OCI-M1 (cell line): ENCODE data around the gene TTLL13.
"Not testable (repeated sequence)": the region's sequence is repeated elsewhere in the genome, so short reads cannot be mapped to it uniquely, and the experiment has no call there.

Source experiments
- DNase-seq: peaks from one replicate; lab custom pipeline; 2025; lab: John Stamatoyannopoulos, UW

TTLL13 gene

GRCh38 chr15:90239371-90239770, 10.0 kb upstream of the TTLL13 start:
- DNase-seq = peak; percentile 37

GRCh38 chr15:90240856-90241255, 8.5 kb upstream of the TTLL13 start:
- no peak for DNase-seq

- DNase-seq = peak; percentile 79
Measured at GRCh38 chr15:90241343-90242192, 7.8 kb upstream of the TTLL13 start.

- DNase-seq = no peak
Measured at GRCh38 chr15:90243943-90244639, 5.3 kb upstream of the TTLL13 start.

DNA sequence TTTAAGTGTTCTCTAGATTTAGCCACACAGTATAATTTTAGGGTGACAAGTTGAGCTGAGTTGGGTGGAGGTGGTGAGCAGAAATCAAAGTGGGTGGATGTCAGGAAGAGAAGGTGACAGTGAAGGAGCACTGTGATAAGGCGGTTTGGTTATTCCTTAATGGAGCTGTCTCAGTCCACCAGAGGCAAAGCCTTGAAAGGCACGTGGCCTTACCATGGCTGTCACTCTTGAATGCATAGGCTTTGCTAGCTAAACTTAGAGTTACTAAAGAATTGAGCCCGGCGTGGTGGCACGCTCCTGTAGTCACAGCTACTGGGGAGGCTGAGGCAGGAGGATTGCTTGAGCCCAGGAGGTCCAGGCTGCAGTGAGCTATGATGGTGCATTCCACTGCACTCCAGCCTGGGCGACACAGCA, 560 bp upstream of the TTLL13 start:
- DNase-seq = peak; percentile 39

- DNase-seq = no peak
Measured at GRCh38 chr15:90257776-90258175, 8.4 kb downstream of the TTLL13 start.

DNA sequence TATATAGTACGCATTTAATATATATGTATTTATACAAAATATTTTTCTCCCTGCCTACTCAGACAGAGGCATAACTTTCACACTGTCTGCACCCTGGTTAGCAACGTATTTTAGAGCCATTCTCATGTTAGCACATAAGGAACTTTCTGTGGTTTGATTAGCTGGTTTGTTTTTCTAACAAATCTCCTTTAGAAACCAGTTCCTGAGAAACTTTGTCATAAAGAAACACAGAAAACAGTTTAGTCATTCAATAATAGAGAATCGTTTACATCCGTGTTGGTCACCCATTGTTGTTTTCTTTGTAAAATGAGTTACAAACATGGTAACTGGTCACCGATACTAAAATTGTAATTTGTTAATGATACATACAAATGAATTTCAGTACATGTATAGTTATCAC, 10.2 kb downstream of the TTLL13 start:
- no peak for DNase-seq

GRCh38 chr15:90260731-90261130, 11.4 kb downstream of the TTLL13 start:
- not testable (repeated sequence) for DNase-seq

GRCh38 chr15:90261811-90262210, 12.5 kb downstream of the TTLL13 start:
- no peak for DNase-seq

DNA sequence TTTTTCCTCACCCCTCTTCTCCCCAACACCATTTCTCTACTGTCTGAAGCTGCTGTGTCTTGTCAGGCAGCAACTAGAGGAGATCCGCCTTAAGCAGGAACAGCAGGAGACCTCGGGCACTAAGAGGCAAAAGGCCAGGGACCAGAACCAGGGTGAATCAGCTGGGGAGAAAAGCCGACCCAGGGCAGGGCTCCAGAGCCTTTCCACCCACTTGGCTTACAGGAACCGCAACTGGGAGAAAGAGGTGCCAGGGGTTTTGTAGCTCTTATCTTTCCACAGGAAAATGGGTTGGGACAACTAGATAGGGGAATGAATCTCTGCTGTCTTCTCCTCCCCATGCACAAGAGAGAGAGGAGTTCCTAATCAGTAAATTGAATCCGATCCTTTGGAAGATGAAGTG, 13.1 kb downstream of the TTLL13 start:
- no peak for DNase-seq

DNA sequence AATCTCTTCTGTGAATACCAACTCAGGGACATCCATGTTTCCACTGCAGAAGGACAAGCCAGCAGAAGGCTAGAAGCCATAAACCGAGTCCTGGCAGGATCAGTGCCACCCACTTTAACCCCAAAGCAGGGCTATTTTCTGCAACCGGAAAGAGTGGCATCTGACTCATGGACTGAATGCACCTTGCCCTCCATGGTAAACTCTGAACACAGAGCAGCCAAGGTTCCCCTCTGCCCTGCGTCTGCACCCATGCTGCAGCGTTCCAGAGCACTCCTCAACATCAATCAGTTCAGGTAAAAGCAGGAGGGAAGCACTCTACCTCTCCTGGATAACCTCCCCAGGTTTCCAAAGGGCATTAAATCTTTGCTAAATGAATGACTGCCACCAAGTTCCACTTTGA, 15.3 kb downstream of the TTLL13 start:
- DNase-seq = no peak

DNA sequence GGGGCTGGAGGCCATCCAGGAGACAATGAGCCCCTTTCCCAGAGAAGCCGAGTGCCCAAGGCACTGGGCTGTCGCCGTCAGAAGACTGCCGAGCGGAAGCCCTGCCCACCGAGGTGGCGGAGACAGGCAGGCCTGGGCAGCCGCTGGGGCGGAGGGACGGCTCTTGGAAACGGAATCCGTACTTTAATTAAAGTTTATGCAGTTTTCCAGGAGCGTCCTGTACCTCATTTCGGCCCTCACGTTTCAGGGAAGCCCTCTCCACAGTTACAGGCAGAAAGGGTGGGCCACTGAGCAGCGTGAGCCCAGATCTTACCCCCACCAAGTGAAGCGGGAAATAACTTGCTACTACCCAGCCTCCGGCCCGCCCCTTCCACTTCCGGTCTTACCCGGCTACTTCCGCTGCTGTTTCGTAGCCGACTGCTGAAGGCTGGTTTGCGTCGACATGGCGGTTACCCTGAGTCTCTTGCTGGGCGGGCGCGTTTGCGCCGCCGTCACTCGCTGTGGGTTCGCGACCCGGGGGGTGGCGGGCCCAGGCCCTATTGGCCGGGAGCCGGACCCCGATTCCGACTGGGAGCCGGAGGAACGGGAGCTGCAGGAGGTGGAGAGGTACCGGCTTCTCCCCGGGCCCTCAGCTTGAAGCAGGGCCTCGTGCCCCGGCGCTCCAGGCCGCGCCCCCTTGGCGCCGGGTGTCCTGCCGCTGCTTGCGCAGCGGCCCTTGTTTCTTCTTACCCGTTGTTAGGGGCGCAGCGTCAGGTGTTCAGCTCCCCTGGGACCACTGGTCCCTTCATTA, 16.1 kb downstream of the TTLL13 start, which contains the start of gene NGRN:
Gene NGRN, plus strand, starts transcription at position 402 of the 790 bp plus-strand sequence. Its CDS starts 41 bp downstream, at position 443.
- DNase-seq = peak; percentile 94

- peak; percentile 72 for DNase-seq
Measured at GRCh38 chr15:90266061-90266431, 16.7 kb downstream of the TTLL13 start.

DNA sequence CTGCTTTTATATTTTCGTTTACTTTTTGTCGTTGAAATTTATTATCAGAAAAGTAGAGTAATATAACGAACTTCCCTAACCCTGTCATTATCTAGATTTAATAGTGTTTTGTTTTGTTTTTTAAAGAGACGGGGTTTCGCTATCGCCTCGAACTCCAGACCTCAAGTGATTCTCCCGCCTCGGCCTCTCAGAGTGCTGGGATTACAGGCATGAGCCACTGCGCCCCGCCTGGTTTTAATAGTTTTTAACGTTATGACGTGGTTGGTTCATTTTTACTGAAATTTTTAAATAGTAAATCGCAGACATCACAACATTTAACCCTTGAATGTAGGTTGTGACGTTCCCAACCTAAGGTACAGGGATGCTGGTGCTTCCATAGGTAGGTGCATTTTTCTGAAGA, 17.1 kb downstream of the TTLL13 start:
- peak; percentile 48 for DNase-seq

- DNase-seq = no peak
Measured at GRCh38 chr15:90268415-90268814, 19.1 kb downstream of the TTLL13 start.

DNA sequence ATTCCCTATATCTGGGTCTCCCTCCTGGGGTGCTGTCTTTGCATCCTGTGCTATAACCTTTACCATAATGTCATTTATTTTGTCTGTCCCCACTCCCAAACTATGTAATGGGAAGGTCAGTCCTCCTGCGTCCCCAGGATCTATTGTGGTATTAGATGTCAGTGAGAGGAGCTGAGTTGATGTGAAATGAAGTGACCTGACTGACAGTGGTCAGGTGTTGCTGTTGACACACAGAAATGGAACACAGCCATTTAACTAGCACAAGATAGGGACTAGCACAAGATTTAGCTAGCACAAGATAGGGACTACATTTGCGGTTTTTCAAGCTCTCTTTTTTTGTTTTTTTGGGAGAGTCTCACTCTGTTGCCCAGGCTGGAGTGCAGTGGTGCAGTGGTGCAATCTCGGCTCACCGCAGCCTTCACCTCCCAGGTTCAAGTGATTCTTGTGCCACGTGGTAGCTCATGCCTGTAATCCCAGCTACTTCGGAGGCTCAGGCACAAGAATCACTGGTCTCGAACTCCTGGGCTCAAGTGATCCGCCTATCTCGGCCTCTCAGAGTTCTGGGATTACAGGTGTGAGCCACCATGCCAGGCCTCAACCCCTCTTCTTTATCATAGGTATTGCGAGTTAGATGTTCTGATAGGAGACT, 21.3 kb downstream of the TTLL13 start:
- DNase-seq = no peak

DNA sequence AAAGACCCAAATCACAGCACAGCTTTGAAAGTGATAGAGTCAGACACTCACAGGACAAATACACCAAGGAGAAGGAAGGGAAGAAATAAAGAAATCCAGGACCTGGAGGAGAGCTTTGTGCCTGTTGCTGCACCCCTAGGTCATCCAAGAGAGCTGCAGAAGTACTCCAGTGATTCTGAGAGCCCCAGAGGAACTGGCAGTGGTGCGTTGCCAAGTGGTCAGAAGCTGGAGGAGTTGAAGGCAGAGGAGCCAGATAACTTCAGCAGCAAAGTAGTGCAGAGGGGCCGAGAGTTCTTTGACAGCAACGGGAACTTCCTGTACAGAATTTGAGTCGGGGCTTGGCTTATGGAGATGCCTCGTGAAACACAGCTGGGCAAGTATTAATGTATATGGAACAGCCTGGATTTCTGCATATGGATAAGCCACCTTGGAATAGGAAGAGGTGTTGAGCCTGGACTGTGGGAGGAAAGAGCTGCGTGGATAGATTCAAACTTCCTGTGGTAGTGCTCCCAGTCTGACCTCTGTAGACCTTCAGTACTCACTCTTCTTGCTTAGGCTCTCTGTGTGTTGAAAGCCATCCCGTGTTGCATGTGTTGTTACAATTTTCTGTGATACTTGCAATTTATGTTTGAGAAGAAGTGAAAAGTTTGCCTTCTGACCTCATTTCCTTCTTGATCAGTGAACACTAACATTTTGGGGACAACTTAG, 22.3 kb downstream of the TTLL13 start:
- DNase-seq = no peak

DNA sequence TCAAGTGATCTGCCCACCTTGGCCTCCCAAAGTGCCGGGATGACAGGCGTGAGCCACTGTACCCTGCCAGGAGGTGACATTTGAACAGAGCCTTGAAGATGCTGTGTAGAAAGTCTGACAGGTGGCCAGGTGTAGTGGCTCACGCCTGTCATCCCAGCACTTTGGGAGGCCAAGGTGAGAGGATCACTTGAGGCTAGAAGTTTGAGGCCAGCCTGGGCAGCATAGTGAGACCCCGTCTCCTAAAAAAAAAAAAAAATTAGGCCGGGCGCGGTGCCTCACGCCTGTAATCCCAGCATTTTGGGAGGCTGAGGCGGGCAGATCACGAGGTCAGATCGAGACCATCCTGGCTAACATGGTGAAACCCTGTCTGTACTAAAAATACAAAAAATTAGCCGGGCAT, 29.1 kb downstream of the TTLL13 start:
- DNase-seq = not testable (repeated sequence)

GRCh38 chr15:90280743-90281142, 31.4 kb downstream of the TTLL13 start:
- not testable (repeated sequence) for DNase-seq

DNA sequence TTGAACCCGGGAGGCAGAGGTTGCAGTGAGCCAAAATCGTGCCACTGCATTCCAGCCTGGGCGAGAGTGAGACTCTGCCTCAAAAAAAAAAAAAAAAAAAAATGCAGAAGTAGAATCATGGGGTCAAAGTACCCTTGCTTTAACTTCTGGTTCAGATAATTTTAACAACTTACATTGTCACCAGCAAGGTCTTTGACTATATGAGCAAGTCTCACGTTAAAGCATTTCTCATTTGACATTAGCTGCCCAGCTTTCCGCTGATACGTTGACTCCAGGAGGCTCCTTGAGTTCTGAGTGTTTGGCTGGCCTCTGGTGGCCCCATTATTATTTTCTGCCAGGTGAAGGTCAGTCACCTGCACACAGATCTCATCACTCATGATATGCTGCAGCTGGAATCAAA, 32.3 kb downstream of the TTLL13 start:
- not testable (repeated sequence) for DNase-seq

GRCh38 chr15:90286678-90287077, 37.3 kb downstream of the TTLL13 start:
- peak; percentile 71 for DNase-seq
